Measurements from ENCODE around the gene KRTAP10-5. TPM values are rescaled to one million over a fixed set of nuclear protein-coding genes. Genes with fewer than 3 reads are reported as not detected.

KRTAP10-5 gene
- total RNA-seq, 1 experiment from 2014 or later: not detected

GRCh38 chr21:44530903-44531605 lies 49.4 kb downstream of the KRTAP10-5 start:
- CTCF ChIA-PET: no interaction called here
- no peak for ATAC-seq
- H3K9ac ChIP-seq (ENCODE audit: low read length): no peak overlapping the region

More at GRCh38 chr21:44530903-44531605, 49.4 kb downstream of the KRTAP10-5 start:
- POLR2A ChIA-PET: no interaction called here
- Histone ChIP-seq H3K4me2 (ENCODE audit: low read length) (no peak overlapping the region), H2AFZ (ENCODE audit: low read depth, low read length, poor library complexity, severe bottlenecking) (no peak overlapping the region), H3K27ac (ENCODE audit: low read depth, low read length) (no peak overlapping the region), H3K4me3 (replicated peaks in 1 of 2; ENCODE audit: low read depth in 1 of 2, low read length in 2 of 2) (no peak overlapping the region), H3K4me1 (ENCODE audit: control insufficient read depth in 1 of 2, insufficient read depth in 2 of 2, low read length in 2 of 2) (no peaks in the 10 kb centered on the region), H3K9me2 (ENCODE audit: insufficient read depth) (no peaks in the 10 kb centered on the region), H3K79me2 (ENCODE audit: insufficient read depth, low read length) (no peaks in the 10 kb centered on the region), H3K36me3 (ENCODE audit: control insufficient read depth in 1 of 2, insufficient read depth in 2 of 2, low read length in 2 of 2) (no peaks in the 10 kb centered on the region), H4K20me1 (ENCODE audit: insufficient read depth) (no peaks in the 10 kb centered on the region), H3K27me3 (ENCODE audit: insufficient read depth, low read length) (no peaks in the 10 kb centered on the region), H3K9me3 (ENCODE audit: control insufficient read depth in 1 of 2, insufficient read depth in 1 of 2, low read depth in 1 of 2, low read length in 2 of 2) (no peaks in the 10 kb centered on the region)
- no peak for DNase-seq (ENCODE audit: low read depth, low spot score)
- intact Hi-C loops (cut with micrococcal nuclease): no loop called here
- TF ChIP-seq CBX3 (IDR thresholded peaks at IDR 0.05; ENCODE audit: low read depth): no peak
- no peak for TF ChIP-seq REST (IDR thresholded peaks at IDR 0.05; ENCODE audit: low read depth)
- no peak for TF ChIP-seq EGR1 (IDR thresholded peaks at IDR 0.05; ENCODE audit: low read depth)
- TF ChIP-seq ATF3 (IDR thresholded peaks at IDR 0.05): no peak
- TF ChIP-seq EZH2phosphoT487 (IDR thresholded peaks at IDR 0.05; ENCODE audit: borderline replicate concordance): no peak
- TF ChIP-seq ZNF274 (IDR thresholded peaks at IDR 0.05; ENCODE audit: low read depth, low read length): no peak
- no peak for TF ChIP-seq ELF1 (IDR thresholded peaks at IDR 0.05; ENCODE audit: borderline replicate concordance, low read depth)
- no peak for TF ChIP-seq JUND (IDR thresholded peaks at IDR 0.05)
- TF ChIP-seq CEBPB (IDR thresholded peaks at IDR 0.05; ENCODE audit: low read depth): no peak
- no peak for TF ChIP-seq TCF7L2 (IDR thresholded peaks at IDR 0.05; ENCODE audit: borderline replicate concordance, extremely low read depth, insufficient read depth, insufficient read length)
- no peak for TF ChIP-seq POLR2AphosphoS5 (IDR thresholded peaks at IDR 0.05; ENCODE audit: low read depth, low read length)
- no peak for TF ChIP-seq ZBTB33 (IDR thresholded peaks at IDR 0.05; ENCODE audit: extremely low read depth, insufficient replicate concordance, low read length)
- no peak for TF ChIP-seq FOSL1 (IDR thresholded peaks at IDR 0.05; ENCODE audit: low read depth)
- no peak for TF ChIP-seq MAX (IDR thresholded peaks at IDR 0.05)
- no peak for TF ChIP-seq SRF (IDR thresholded peaks at IDR 0.05; ENCODE audit: low read depth)
- RAD21 ChIA-PET (ENCODE audit: low non-redundant PET in 1 of 2, low total read pairs in 2 of 2, uncharacterized antibody in 2 of 2, unreplicated experiment in 2 of 2): no interaction called here
- BruUV-seq (replicated peaks): no TSS peak
